ENCODE data around the gene PDGFRB. TPM values are rescaled to one million over a fixed set of nuclear protein-coding genes. Genes with fewer than 3 reads are reported as not detected.
A peak's percentile ranks its signal among the peaks of the same experiment; 100 is the strongest.

PDGFRB gene
- total RNA-seq, 1 donor from 2014 or later, result 2.9 TPM

- Mint-ChIP-seq H3K4me1 (ENCODE audit: low read depth, unreplicated experiment) (peaks cover 2% of the 10 kb centered on the region), H3K4me3 (ENCODE audit: unreplicated experiment) (no peak overlapping the region), H3K27ac (ENCODE audit: unreplicated experiment) (no peak overlapping the region), H3K27me3 (ENCODE audit: unreplicated experiment) (peaks cover 6% of the 10 kb centered on the region), H3K36me3 (ENCODE audit: unreplicated experiment) (no peaks in the 10 kb centered on the region), H3K9me3 (ENCODE audit: unreplicated experiment) (peaks cover 9% of the 10 kb centered on the region)
- TF ChIP-seq CTCF (IDR thresholded peaks at IDR 0.05; ENCODE audit: partially characterized antibody, unreplicated experiment), result no peak
- DNase-seq, result no peak
Observed at GRCh38 chr5:150179019-150179620, 23.5 kb upstream of the PDGFRB start.

- no peak for DNase-seq
- H3K4me3 Mint-ChIP-seq (ENCODE audit: unreplicated experiment), result no peak overlapping the region
- no peak overlapping the region for H3K27ac Mint-ChIP-seq (ENCODE audit: unreplicated experiment)
- no peaks in the 10 kb centered on the region for H3K4me1 Mint-ChIP-seq (ENCODE audit: low read depth, unreplicated experiment)
- H3K36me3 Mint-ChIP-seq (ENCODE audit: unreplicated experiment), result no peaks in the 10 kb centered on the region
- TF ChIP-seq CTCF (IDR thresholded peaks at IDR 0.05; ENCODE audit: partially characterized antibody, unreplicated experiment), result no peak
- peaks cover 6% of the 10 kb centered on the region for H3K27me3 Mint-ChIP-seq (ENCODE audit: unreplicated experiment)
- H3K9me3 Mint-ChIP-seq (ENCODE audit: unreplicated experiment), result peaks cover 9% of the 10 kb centered on the region
Observed at GRCh38 chr5:150178262-150178661, 22.6 kb upstream of the PDGFRB start.

GRCh38 chr5:150177721-150178120, 22.1 kb upstream of the PDGFRB start:
- no peak overlapping the region for H3K27ac Mint-ChIP-seq (ENCODE audit: unreplicated experiment)
- H3K4me3 Mint-ChIP-seq (ENCODE audit: unreplicated experiment), result no peak overlapping the region
- no peak for DNase-seq
- TF ChIP-seq CTCF (IDR thresholded peaks at IDR 0.05; ENCODE audit: partially characterized antibody, unreplicated experiment), result no peak
- no peaks in the 10 kb centered on the region for H3K4me1 Mint-ChIP-seq (ENCODE audit: low read depth, unreplicated experiment)
- peaks cover 6% of the 10 kb centered on the region for H3K27me3 Mint-ChIP-seq (ENCODE audit: unreplicated experiment)
- H3K36me3 Mint-ChIP-seq (ENCODE audit: unreplicated experiment), result no peaks in the 10 kb centered on the region
- H3K9me3 Mint-ChIP-seq (ENCODE audit: unreplicated experiment), result peaks cover 9% of the 10 kb centered on the region

GRCh38 chr5:150176745-150177477, 21.3 kb upstream of the PDGFRB start:
- H3K4me3 Mint-ChIP-seq (ENCODE audit: unreplicated experiment), result no peak overlapping the region
- DNase-seq, result no peak
- peaks cover 11% of the 10 kb centered on the region for H3K9me3 Mint-ChIP-seq (ENCODE audit: unreplicated experiment)
- H3K36me3 Mint-ChIP-seq (ENCODE audit: unreplicated experiment), result no peaks in the 10 kb centered on the region
- H3K27me3 Mint-ChIP-seq (ENCODE audit: unreplicated experiment), result peaks cover 6% of the 10 kb centered on the region
- H3K4me1 Mint-ChIP-seq (ENCODE audit: low read depth, unreplicated experiment), result no peaks in the 10 kb centered on the region
- H3K27ac Mint-ChIP-seq (ENCODE audit: unreplicated experiment), result no peak overlapping the region
- TF ChIP-seq CTCF (IDR thresholded peaks at IDR 0.05; ENCODE audit: partially characterized antibody, unreplicated experiment), result no peak

GRCh38 chr5:150175536-150175935, 19.9 kb upstream of the PDGFRB start:
- Mint-ChIP-seq H3K9me3 (ENCODE audit: unreplicated experiment) (peaks cover 6% of the 10 kb centered on the region), H3K27ac (ENCODE audit: unreplicated experiment) (no peak overlapping the region), H3K4me3 (ENCODE audit: unreplicated experiment) (no peak overlapping the region), H3K36me3 (ENCODE audit: unreplicated experiment) (no peaks in the 10 kb centered on the region), H3K27me3 (ENCODE audit: unreplicated experiment) (peaks cover 6% of the 10 kb centered on the region), H3K4me1 (ENCODE audit: low read depth, unreplicated experiment) (no peaks in the 10 kb centered on the region)
- TF ChIP-seq CTCF (IDR thresholded peaks at IDR 0.05; ENCODE audit: partially characterized antibody, unreplicated experiment), result peak; percentile 57
- no peak for DNase-seq

Data from glutamatergic neuron (in vitro differentiated cells).